NCI-H146 (cell line): ENCODE measurements around the gene UCK2.

Experiments
- DNase-seq: peaks from one replicate; lab custom pipeline; 2025; lab: John Stamatoyannopoulos, UW

Gene UCK2

DNA sequence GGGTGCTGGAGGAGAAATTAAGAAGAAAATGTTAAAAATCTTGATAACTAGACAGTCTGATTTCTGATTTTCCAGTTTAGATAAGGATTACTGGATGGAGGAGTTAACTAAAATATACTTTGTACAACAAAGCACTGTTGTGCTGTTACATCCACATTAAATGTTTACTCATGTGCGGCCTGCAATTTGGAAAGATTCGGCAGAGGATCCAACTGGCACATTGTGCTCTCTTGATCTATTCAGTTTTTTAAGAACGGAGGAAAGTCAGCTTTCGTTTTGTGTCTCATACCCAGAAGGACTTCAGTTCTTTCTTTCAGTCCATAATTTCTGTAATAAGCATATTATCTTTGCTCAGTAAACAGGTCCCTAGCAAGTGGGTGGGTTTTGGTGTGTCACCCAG, 52.5 kb downstream of the UCK2 start:
- no peak for DNase-seq

DNA sequence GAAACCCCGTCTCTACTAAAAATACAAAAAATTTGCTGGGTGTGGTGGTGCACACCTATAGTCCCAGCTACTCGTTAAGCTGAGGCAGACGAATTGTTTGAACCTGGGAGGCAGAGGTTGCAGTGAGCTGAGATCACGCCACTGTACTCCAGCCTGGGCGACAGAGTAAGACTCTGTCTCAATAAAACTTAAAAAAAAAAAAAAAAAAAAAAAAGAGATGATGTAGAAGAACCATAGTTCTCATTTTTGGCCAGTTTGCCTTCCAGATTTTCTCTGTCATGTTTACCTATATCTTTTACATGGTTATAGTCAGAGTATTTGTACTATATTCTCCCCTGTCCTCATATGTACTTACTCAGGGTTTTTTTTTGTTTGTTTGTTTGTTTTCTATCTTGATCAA, 53.6 kb downstream of the UCK2 start:
- no peak for DNase-seq

DNA sequence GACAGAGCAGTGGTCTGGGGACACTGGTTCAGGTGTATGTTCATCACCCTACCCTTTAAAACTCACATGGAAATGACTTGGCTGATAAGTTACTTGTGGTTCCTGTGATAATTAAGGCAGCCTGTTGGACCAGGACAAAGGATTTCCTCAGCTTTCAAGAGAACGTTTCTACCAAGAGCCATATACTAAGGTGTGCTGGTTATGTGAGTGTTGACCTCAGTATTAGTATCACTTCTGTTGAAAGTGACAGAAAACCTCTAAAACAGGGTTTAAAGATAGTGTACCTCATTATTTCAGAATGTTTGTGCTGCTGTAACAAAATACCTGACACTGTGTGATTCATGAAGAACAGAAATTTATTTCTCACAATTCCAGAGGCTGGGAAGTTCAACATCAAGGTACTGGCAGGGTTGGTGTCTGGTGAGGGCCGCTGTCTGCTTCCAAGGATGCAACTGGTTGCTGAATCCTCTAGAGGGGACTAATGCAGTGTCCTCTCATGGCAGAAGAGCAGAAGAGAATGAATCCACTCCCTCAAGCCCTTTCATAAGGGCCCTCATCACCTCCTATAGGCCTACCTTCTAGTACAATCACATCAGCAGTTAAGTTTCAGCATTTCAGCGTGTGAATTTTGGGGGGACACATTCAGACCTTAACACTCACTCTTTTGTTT, 54.9 kb downstream of the UCK2 start:
- DNase-seq, result no peak

DNA sequence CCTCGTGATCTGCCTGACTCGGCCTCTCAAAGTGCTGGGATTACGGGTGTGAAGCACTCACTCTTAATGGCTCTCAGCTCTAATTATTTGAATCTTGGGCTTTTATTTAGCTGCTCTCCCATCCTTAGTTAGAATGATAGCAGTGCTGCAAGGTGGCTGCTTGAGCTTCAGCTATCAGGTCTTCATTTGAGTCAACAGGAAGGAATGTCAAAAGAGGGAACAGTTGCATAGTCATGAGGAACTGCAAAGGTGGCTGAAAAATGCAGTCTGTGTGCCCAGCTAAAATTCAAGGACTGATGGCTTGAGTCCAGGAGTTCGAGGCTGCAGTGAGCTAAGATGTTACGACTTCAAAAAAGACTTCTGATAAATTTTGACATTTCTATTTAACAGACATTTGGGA, 55.6 kb downstream of the UCK2 start:
- DNase-seq, result no peak

DNA sequence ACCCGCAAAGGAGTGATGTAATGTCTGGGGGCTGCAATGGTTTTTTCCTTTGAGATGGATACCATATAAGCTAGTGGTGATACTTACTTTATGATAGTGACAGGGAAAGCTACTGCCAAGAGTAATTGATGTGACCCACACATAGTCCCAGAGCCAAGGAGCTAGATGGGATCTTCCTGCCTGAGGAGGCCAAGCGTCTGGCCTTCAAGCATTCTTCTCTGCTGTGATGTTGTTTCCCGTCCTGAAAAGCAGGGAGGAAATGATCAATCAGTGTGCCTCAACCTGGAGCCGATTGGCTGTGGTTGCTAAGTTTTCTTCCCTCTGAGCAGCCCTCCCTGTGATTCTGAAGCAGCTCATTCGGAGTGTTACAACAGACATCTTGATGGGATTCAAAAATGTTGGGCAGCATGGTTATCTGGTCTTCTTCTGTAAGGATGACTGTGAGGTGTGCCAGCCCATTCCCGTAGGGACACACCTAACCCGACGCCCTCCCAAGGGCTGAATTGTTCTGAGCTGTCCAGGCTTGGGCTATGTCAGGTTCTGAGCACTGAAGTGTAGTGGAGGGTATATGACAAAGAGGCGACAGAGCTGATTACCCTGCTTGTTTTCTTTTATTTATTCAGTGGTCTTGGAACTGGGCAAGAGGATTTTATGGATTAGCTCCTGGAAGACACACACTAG, 56.7 kb downstream of the UCK2 start:
- DNase-seq, result no peak

DNA sequence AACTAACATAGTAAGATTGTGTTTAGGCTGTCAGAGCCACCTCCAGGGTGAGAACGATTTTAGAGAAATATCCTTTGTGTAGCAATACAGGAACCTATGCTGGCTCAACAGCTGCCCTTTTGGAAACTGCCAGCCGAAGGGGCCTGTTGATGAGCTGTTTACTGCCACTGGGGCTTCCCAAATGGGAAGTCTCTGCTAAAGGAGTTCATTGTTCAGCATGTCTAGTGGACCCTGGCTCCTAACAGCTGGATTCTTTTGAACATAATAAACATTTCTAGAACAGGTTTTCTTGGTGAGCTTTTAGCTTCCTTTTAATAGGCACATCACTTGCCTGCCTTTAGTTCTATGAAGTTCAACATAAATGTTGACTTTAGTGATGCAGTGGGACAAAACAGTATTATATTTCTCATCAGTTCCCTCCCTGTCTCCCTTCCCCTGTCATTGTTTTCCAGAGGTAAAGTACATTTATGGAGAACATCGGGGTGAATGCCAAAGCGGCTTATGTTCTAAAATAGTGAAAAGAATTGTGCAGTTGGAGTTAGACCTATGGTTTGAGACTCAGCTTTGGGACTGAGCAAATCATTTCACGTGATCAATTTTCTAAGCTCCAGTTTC, 57.4 kb downstream of the UCK2 start:
- DNase-seq, result no peak

DNA sequence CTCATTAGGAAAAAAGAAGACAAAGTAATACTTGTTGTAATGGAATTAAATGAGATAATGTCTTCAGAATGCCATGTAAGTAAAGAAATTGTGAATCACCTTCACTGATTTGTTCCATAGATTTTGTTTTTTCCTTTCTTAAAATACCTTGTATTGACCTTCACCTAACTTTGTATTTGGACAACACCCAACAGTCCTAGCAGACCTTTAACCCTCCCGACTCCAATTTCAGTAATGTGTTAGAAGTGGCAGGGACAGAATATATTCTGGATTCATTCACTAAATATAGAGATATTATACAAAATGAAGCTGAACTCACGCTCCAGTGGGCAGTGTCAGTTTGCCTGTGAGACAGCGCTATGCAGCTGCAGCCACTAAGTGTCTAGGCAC, 57.9 kb downstream of the UCK2 start:
- DNase-seq, result no peak

DNA sequence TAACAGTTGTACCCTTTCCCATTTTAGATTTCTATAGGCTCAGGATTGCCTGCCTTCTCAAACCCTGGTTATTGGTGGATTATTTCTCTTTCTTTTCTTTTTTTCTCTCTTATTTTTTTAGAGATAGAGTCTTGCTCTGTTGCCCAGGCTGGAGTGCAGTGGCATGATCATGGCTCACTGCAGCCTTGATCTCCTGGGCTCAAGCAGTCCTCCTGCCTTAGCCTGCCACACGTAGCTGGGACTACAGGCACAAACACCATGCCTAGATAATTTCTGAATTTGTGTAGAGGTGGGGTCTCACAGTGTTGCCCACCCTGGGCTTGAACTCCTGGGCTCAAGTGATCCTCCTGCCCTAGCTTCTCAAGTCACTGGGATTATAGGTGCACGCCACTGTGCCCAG, 58.8 kb downstream of the UCK2 start:
- DNase-seq, result no peak

DNA sequence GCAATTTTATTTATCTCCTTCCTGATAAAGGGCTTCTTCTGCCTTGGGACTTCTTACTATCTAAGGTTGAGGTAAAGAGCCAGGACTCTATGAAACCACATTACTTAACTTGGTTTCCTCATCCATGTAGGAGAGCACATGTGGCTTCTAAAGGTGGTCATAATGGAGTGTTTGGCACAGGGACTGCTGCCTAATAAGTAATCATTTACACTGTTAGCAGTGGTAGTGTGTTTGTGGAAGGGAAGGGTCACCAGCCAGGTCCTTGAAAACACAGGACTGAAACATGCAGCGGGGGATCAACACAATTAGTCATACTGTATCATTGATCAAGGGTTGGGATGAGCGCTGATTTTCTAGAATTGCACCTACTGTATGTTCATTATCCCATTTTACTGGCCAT, 59.6 kb downstream of the UCK2 start:
- no peak for DNase-seq

DNA sequence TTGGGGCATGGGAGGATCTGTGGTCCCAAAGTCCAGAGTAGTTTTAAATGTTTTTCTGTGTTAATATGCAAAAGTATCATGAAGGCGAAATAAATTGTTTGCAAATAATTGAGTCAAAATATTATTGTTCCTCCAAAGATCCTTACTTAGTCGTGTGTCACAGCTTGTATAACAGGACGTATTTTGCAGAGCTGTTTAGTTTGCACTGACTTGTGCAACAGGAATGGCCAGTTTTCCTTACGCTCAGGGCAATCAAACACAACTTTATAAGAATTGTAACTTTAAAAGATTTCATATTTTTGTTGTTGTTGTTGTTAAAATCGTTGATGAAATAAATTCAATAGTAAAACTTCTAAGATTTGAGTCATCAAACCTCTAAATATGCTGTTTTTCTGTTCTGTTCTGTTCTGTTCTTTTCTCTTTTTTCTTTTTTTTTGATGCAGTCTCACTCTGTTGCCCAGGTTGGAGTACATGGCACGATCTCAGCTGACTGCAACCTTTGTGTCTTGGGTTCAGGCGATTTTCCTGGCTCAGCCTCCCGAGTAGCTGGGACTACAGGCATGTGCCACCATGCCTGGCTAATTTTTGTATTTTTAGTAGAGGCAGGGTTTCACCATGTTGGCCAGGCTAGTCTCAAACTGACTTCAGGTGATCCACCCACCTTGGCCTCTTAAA, 60.6 kb downstream of the UCK2 start:
- DNase-seq, result no peak

DNA sequence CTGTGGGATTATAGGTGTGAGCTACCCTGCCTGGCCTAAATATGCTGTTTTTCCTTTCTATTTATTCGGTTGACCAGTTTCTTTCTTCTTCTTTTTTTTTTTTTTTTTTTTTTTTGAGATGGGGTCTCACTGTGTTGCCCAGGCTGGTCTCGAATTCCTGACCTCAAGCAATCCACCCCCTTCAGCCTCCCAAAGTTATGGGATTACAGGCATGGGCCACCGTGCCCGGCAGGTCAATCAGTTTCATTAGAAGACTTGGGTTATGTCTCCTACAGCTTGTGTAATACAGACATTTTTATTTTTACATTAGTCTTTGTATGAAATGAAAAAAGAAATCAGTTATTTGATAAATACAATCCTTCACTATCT, 61.1 kb downstream of the UCK2 start:
- no peak for DNase-seq

DNA sequence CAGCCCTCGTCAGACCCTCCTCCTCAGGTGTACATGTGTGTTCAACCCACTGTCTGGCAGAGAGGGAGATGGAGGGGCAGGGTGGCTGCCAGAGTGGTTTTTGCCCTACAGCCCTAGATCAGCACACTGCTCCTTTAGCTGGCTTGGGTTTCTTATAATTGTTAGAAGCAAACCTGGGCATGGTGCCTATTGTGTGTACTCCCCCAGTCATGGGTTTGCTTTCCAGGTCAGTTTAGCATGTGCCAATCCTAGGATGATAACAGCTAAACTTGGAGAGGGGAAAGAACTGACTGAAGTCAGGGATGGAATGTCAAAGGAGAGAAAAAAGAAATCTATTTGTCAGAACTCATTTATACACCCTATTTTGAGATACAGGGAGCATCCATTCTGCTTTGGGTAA, 63.3 kb downstream of the UCK2 start:
- DNase-seq, result no peak

DNA sequence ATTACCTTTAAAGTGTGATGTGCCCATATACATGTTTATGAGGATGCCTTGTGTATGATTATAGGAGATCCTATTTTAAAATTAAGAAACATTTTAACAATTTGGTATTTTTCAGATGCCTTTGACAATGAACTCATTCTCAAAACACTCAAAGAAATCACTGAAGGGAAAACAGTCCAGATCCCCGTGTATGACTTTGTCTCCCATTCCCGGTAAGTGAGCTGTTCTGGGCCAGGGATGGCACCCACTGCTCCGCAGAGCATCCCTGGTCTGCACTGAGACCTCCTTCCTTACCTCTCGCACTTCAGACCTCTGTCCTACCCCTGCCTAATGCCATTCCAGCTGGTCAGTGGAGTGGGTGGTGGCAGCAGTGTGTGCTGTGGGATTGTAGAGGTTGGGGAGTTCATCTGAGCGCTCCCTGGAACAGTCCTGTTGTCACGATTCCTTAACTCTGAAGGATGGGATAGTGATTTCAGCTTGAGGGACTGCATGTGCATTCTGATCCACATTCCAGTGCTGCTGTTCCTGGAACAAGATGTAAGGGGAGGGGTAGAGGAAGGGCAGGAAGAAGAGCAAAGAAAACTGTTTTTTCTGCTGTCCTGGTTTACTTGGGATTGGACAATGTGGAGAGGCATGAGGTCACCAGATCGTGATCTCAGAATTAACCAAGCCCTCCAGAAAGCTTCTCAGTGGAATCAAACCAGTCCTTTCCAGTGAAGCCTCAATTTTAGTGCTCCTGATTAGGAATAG, 63.9 kb downstream of the UCK2 start:
- no peak for DNase-seq

DNA sequence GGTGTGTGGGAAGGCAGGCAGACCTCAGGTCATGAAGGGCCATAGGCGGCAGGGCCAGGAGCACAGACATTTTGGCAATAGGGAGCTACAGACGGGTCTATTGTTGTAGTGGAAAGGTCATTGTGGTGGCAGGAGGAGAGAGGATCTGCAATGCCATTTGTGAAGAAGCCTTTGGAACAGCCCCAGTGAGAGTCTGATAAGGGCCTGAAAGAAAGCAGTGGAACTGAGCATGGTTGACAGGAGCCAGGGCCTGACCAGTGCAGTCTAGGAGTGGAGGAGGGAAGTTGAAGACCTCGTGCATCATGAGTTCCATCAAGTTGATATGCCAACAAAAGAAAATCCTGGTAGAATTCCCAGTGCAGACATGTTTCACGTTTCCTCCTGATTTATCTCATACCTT, 65.5 kb downstream of the UCK2 start:
- no peak for DNase-seq

DNA sequence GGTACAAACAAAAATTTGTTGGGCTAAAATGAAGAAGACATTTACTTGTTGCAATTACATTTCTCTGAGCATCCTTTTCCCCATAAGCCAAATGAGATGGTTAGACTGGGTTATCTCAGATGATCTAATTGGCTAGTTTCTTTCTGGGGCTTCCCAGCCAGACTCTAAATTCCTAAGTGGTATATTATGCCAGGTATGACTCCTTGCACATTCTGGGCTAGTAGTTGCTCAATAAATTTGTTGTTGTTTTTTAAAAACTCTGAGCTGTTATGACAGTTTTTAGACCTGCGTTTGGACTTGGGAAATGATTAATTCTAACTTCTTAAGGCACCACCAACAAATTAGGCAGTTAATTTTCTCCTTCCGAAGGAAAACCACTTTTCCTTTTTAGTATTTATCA, 66.1 kb downstream of the UCK2 start:
- no peak for DNase-seq

DNA sequence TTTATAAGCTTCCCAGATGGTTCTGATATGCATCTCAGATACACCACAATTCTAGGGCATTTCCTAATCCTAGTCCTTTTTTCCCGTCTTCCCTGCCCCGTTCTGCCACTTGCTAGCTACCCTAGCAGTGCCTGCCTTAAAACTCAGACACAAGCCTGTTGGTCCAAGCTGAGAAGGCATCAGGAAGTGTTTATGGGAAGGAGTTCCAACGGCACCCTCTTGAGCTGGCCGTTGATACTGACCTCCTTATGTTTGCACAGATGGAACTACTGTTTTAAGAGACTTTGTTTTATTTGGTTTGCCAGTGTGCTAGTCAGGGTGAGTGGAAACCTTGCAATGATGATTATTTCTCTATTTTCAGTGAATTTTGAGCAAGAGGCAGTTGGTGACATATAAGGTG, 67.2 kb downstream of the UCK2 start:
- no peak for DNase-seq

DNA sequence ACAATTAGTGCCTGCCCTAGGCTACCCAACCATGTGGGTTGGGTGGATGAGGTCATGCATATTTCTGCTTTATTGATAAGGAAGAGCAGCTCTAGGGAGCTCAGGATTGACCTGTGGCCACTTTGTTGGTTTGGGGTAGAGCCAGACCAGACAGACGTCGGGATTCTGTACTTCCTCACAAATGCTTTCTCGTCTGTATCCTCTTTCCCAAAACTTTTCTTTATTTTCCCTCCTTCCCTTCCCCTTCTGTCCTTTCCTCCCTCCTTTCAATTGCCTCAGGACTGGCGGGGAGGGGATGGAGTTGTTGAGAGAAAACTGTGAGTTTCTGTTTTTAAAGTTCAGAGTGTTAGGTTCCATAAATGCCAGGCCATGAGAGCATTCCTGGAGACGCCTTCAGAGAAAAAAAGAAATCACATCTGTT, 68.0 kb downstream of the UCK2 start:
- DNase-seq, result no peak

DNA sequence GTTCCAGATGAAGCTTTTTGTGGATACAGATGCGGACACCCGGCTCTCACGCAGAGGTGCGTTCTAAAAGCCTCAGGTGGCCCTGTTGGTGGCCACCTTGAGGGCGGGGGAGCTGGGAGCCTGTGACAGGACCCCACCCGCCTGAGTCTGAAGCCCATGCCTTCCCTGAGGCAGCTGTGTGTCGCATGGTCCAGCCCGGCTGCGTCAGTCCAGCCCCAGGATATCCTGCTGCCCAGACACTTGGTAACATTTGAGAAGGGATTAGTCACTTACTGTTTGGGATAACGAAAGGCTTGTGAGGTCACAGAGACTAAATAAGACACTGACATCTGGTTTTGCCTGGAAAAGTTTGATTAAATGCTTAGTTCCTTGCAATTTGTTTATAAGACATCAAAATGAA, 68.9 kb downstream of the UCK2 start:
- no peak for DNase-seq

DNA sequence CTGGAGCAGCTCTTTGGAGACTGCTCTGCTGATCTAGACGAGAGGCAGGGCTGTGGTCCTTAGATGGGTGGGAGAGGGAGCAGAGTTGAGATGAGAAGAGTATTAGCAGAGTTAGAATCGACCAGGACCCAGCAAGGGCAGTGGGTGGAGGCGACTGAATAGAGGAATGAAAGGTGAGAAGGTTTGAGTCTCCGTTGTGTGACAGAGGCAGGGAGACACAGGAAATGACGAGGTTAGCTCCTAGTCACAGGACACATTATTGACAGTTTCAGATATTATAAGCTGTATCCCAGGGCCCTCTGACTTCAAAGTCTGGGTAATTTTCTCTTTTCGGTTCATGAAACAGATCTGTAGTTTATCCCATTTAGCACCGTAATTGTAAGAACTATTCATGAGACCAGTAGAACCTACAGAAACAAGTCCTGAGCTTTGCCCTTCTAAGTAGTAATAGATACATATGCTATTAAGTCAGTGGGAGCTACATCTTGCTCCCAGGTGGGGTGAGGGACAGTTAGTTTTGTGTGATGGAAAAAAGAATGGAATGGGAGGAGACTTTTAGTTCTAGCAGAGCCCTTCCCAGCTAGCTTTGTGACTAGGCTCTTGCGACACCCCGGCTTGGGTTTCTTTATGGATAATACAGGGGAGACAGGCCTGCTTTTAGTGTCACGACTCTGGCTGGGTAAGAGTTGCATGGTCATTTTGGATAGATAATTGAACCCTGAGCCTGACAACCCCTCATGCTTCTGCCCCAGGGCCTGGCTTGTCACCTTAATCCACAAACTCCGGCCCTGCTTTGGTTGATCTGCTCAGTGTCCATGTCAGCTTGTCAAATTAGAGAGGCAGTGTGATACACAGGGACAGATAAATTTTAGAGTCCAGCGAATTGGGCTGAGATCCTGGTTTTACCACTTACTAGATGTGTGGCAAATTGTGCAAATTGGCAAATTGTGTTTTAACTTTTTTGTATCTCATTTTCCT, 70.2 kb downstream of the UCK2 start:
- DNase-seq, result no peak

DNA sequence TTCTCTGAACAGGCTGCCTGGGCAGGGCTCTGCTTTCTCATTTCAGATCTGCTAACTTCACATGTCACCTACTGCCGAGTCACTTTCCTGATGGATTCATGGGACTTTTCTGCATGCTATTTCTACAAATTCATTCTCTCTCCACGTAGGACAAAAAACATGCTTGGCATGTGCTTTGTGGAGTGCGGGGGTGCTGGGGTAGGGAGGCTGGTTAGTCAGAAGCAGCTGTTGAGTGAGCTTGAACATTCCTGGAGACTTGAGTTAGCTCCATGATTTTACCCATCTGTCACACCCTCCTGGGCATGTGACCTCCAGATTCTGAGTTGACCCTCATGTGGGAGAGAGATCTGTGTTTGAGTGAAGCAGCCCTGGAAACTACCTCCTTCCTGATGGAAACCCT, 71.4 kb downstream of the UCK2 start:
- no peak for DNase-seq

DNA sequence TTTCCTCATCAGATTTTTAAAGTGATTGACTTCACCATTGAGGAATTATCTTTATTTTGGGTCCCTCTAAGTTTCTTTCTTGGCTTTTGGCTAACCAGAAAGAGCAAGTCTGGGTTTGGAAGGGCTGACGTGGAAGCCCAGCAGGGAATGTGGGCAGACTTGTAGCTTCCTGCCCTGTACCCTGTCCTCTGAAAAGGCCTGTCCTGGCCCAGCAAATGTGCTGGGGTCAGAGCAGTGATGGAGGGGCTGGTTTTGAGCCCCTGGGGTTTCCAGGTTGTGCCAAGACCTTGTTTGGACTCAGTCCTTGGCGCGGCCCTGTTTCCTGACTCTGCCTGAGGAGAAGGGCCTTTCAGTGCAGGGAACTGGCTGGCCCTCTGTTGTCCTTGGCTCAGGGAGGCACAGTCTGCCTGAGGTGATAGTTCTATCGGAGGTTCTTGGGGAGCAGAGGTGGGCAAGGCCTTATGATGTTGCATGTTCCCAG, 72.1 kb downstream of the UCK2 start:
- no peak for DNase-seq
